Trophoblast cell (in vitro differentiated cells and primary cell): Measurements from ENCODE around the gene UCHL3.
A peak's percentile ranks its signal among the peaks of the same experiment; 100 is the strongest.
"Not testable (repeated sequence)": the region's sequence is repeated elsewhere in the genome, so short reads cannot be mapped to it uniquely, and the experiment has no call there.

Experiments
- DNase-seq, 2 donors: peaks; one replicate each; pipeline ENCODE4 v3.0.0-alpha.2; 2016
- H2AFZ ChIP-seq: 2 replicates; pipeline ENCODE4 v1.6.1; 2013; ENCODE audit warnings: low read length, moderate library complexity, mild to moderate bottlenecking; ENCODE audit not compliant: insufficient read depth, poor library complexity
- H2AK5ac ChIP-seq: 2 replicates; pipeline ENCODE4 v1.6.1; 2013; ENCODE audit warnings: mild to moderate bottlenecking, low read length
- H2BK120ac ChIP-seq: 2 replicates; pipeline ENCODE4 v1.6.1; 2013; ENCODE audit warnings: low read length, mild to moderate bottlenecking, moderate library complexity; ENCODE audit not compliant: insufficient read depth, poor library complexity
- H2BK12ac ChIP-seq: 2 replicates; pipeline ENCODE4 v1.6.1; 2013; ENCODE audit warnings: mild to moderate bottlenecking, low read length, moderate library complexity
- H2BK5ac ChIP-seq: 2 replicates; pipeline ENCODE4 v1.6.1; 2013; ENCODE audit warnings: low read length, low read depth, moderate library complexity, mild to moderate bottlenecking; ENCODE audit not compliant: poor library complexity
- H3K14ac ChIP-seq: 2 replicates; pipeline ENCODE4 v1.6.1; 2013; ENCODE audit warnings: mild to moderate bottlenecking, low read length
- H3K18ac ChIP-seq: 2 replicates; pipeline ENCODE4 v1.6.1; 2013; ENCODE audit warnings: mild to moderate bottlenecking, low read length
- H3K23ac ChIP-seq: 2 replicates; pipeline ENCODE4 v1.6.1; 2013; ENCODE audit warnings: low read length
- H3K27ac ChIP-seq: 2 replicates; pipeline ENCODE4 v1.5.1; 2013; ENCODE audit warnings: low read depth, mild to moderate bottlenecking, inconsistent platforms, low read length, moderate library complexity
- H3K27me3 ChIP-seq: 2 replicates; pipeline ENCODE4 v1.6.1; 2013; ENCODE audit warnings: inconsistent platforms, mild to moderate bottlenecking, low read length, moderate library complexity; ENCODE audit not compliant: insufficient read depth
- H3K36me3 ChIP-seq, 2 experiments: 1 replicate in 1 of 2; 2 replicates in 1 of 2; pipeline ENCODE4 v1.6.1; 2013; ENCODE audit warnings: low read length in 2 of 2, mild to moderate bottlenecking in 2 of 2, moderate library complexity in 1 of 2; ENCODE audit not compliant: insufficient read depth in 2 of 2, control insufficient read depth in 1 of 2
- H3K4ac ChIP-seq: 2 replicates; pipeline ENCODE4 v1.6.1; 2013; ENCODE audit warnings: low read depth, mild to moderate bottlenecking, low read length, moderate library complexity
- H3K4me1 ChIP-seq, 2 experiments: 1 replicate in 1 of 2; 2 replicates in 1 of 2; pipeline ENCODE4 v1.6.1; 2013; ENCODE audit warnings: low read length in 2 of 2, mild to moderate bottlenecking in 2 of 2, moderate library complexity in 1 of 2; ENCODE audit not compliant: insufficient read depth in 2 of 2, control insufficient read depth in 1 of 2
- H3K4me2 ChIP-seq: 2 replicates; pipeline ENCODE4 v1.6.1; 2013; ENCODE audit warnings: inconsistent platforms, mild to moderate bottlenecking, low read length, moderate library complexity
- H3K4me3 ChIP-seq: 2 replicates; pipeline ENCODE4 v1.5.1; 2013; ENCODE audit warnings: mild to moderate bottlenecking, low read depth, low read length, inconsistent platforms
- H3K79me1 ChIP-seq: one replicate; pipeline ENCODE4 v1.6.1; 2013; ENCODE audit warnings: low read length
- H3K79me2 ChIP-seq: 2 replicates; pipeline ENCODE4 v1.6.1; 2013; ENCODE audit warnings: low read length, mild to moderate bottlenecking; ENCODE audit not compliant: control insufficient read depth, insufficient read depth, poor library complexity
- H3K9ac ChIP-seq: 2 replicates; pipeline ENCODE4 v1.6.1; 2013; ENCODE audit warnings: mild to moderate bottlenecking, low read length
- H3K9me3 ChIP-seq: 2 replicates; pipeline ENCODE4 v1.6.1; 2013; ENCODE audit warnings: low read depth, mild to moderate bottlenecking, control low read depth, inconsistent platforms, low read length; ENCODE audit not compliant: insufficient read depth
- H4K12ac ChIP-seq: 2 replicates; pipeline ENCODE4 v1.6.1; 2013; ENCODE audit warnings: low read depth, mild to moderate bottlenecking, low read length, moderate library complexity
- H4K8ac ChIP-seq: 2 replicates; pipeline ENCODE4 v1.6.1; 2013; ENCODE audit warnings: low read depth, mild to moderate bottlenecking, low read length, moderate library complexity
- H4K91ac ChIP-seq: one replicate; pipeline ENCODE4 v1.6.1; 2013; ENCODE audit warnings: low read depth, mild to moderate bottlenecking, low read length, moderate library complexity
- WGBS: extraction: QIAGEN DNeasy Blood & Tissue Kit; methylation state at CpG from one replicate; pipeline ENCODE4 v1.1.7; 2013; ENCODE audit warnings: missing lambda C conversion rate; ENCODE audit not compliant: insufficient read length, insufficient coverage; ENCODE audit errors: extremely low coverage; 5-methylcytosine and 5-hydroxymethylcytosine counted together

Gene UCHL3

GRCh38 chr13:75544681-75545330 is 4.8 kb upstream of the UCHL3 start:
- Histone ChIP-seq H3K4me1 (no peaks in the 10 kb centered on the region), H3K79me1 (peaks cover 4% of the 10 kb centered on the region), H4K12ac (no peak overlapping the region), H2BK120ac (no peak overlapping the region), H3K4ac (no peak overlapping the region), H2AK5ac (no peak overlapping the region), H3K79me2 (no peaks in the 10 kb centered on the region), H3K18ac (no peak overlapping the region), H3K36me3 (no peaks in the 10 kb centered on the region), H3K9ac (no peak overlapping the region), H3K27me3 (no peaks in the 10 kb centered on the region), H2BK12ac (no peak overlapping the region), H3K9me3 (no peaks in the 10 kb centered on the region), H2BK5ac (no peak overlapping the region), H3K14ac (no peak overlapping the region), H3K4me3 (no peak overlapping the region), H3K4me2 (no peak overlapping the region), H3K23ac (no peak overlapping the region), H2AFZ (no peak overlapping the region), H4K8ac (no peak overlapping the region), H4K91ac (no peak overlapping the region), H3K27ac (no peak overlapping the region)
- no CpG with 5 or more reads among the region's 10 CpGs for WGBS
- peak; percentile 84 to 89 for DNase-seq

- not testable (repeated sequence) for H3K4ac ChIP-seq, H2BK12ac ChIP-seq, H3K18ac ChIP-seq, H3K4me1 ChIP-seq, H3K9ac ChIP-seq, H3K79me1 ChIP-seq, H3K23ac ChIP-seq, H2AFZ ChIP-seq, DNase-seq, H4K8ac ChIP-seq, H3K4me2 ChIP-seq, H4K91ac ChIP-seq, H2BK5ac ChIP-seq, H3K27ac ChIP-seq, H3K9me3 ChIP-seq, H2AK5ac ChIP-seq, H3K4me3 ChIP-seq, H2BK120ac ChIP-seq, H3K14ac ChIP-seq, H3K79me2 ChIP-seq, H3K36me3 ChIP-seq, H3K27me3 ChIP-seq, H4K12ac ChIP-seq
- WGBS, result no CpG with 5 or more reads among the region's 14 CpGs
Observed at GRCh38 chr13:75545386-75545785, 4.2 kb upstream of the UCHL3 start.

- Histone ChIP-seq H3K9me3 (no peaks in the 10 kb centered on the region), H4K8ac (no peak overlapping the region), H3K14ac (no peak overlapping the region), H4K12ac (no peak overlapping the region), H2AFZ (no peak overlapping the region), H3K4me2 (no peak overlapping the region), H3K79me1 (peaks cover 4% of the 10 kb centered on the region), H3K36me3 (no peaks in the 10 kb centered on the region), H3K27me3 (no peaks in the 10 kb centered on the region), H2BK12ac (no peak overlapping the region), H4K91ac (no peak overlapping the region), H2BK120ac (no peak overlapping the region), H2AK5ac (no peak overlapping the region), H2BK5ac (no peak overlapping the region), H3K18ac (no peak overlapping the region), H3K4me1 (peaks cover 0 to 2% of the 10 kb centered on the region in 2 experiments), H3K27ac (no peak overlapping the region), H3K23ac (peak overlapping the region; percentile 91), H3K4me3 (no peak overlapping the region), H3K79me2 (no peaks in the 10 kb centered on the region), H3K4ac (no peak overlapping the region), H3K9ac (no peak overlapping the region)
- no CpG with 5 or more reads among the region's 3 CpGs for WGBS
- peak; percentile 39 to 58 for DNase-seq
Observed at GRCh38 chr13:75547917-75548316, 1.7 kb upstream of the UCHL3 start.

GRCh38 chr13:75550159-75550567 is 572 bp downstream of the UCHL3 start:
- peak; percentile 52 to 79 for DNase-seq
- peak overlapping the region; percentile 94 for H3K9ac ChIP-seq
- no CpG with 5 or more reads among the region's 10 CpGs for WGBS
- peak overlapping the region; percentile 96 for H3K4me3 ChIP-seq
- peak overlapping the region; percentile 16 for H4K91ac ChIP-seq
- no peak overlapping the region for H2AK5ac ChIP-seq
- no peak overlapping the region for H3K27ac ChIP-seq
- peaks cover 2 to 3% of the 10 kb centered on the region in 2 experiments for H3K36me3 ChIP-seq
- no peak overlapping the region for H4K12ac ChIP-seq
- H4K8ac ChIP-seq, result no peak overlapping the region
- H3K79me1 ChIP-seq, result peaks cover 4% of the 10 kb centered on the region
- no peak overlapping the region for H3K14ac ChIP-seq
- H3K9me3 ChIP-seq, result no peaks in the 10 kb centered on the region
- H2BK5ac ChIP-seq, result no peak overlapping the region
- no peak overlapping the region for H2BK12ac ChIP-seq
- H3K4me1 ChIP-seq, result peaks cover 0 to 2% of the 10 kb centered on the region in 2 experiments
- no peak overlapping the region for H3K4ac ChIP-seq
- H2BK120ac ChIP-seq, result no peak overlapping the region
- no peaks in the 10 kb centered on the region for H3K79me2 ChIP-seq
- peak overlapping the region; percentile 41 for H2AFZ ChIP-seq
- peak overlapping the region; percentile 74 for H3K4me2 ChIP-seq
- no peak overlapping the region for H3K23ac ChIP-seq
- H3K18ac ChIP-seq, result no peak overlapping the region
- no peaks in the 10 kb centered on the region for H3K27me3 ChIP-seq
